IMR-90 (cell line): ENCODE data around the gene FAM177A1. TPM values are rescaled to one million over a fixed set of nuclear protein-coding genes. Genes with fewer than 3 reads are reported as not detected.

ENCODE experiments used
- ATAC-seq: fragments of 200-7000 bp; cut with Tn5 transposase; 2 replicates; pipeline ENCODE4 v1.9.1; 2020; ENCODE audit warnings: low read depth, mild to moderate bottlenecking, moderate library complexity
- BruUV-seq: library from RNA; stranded (reverse); fragments of 400-500 nt; replicated peaks from 2 replicates; lab custom pipeline; 2021; lab: Mats Ljungman, UMichigan
- CTCF ChIA-PET: fragments of 300-600 bp; formaldehyde crosslinking; extraction: SDS; loops from one replicate; lab custom pipeline; 2021; ENCODE audit warnings: antibody characterized with exemption; lab: Yijun Ruan, JAX
- POLR2A ChIA-PET: fragments of 300-600 bp; sonication (Branson Sonifier 250); formaldehyde crosslinking; loops from one replicate; lab custom pipeline; 2022; ENCODE audit warnings: antibody characterized with exemption; ENCODE audit not compliant: unreplicated experiment; lab: Charles Lee
- DNase-seq: peaks from one replicate; pipeline ENCODE4 v3.0.0; 2013
- H2AFZ ChIP-seq: replicated peaks from 2 replicates; pipeline ENCODE3; 2013; ENCODE audit warnings: low read length, mild to moderate bottlenecking; ENCODE audit not compliant: poor library complexity
- H2AK5ac ChIP-seq: 2 replicates; pipeline ENCODE4 v1.6.1; 2013; ENCODE audit warnings: low read depth, low read length, inconsistent platforms
- H2AK9ac ChIP-seq: replicated peaks from 2 replicates; pipeline ENCODE3; 2013; ENCODE audit warnings: mild to moderate bottlenecking, low read depth, low read length, moderate library complexity; ENCODE audit not compliant: poor library complexity
- H2BK120ac ChIP-seq: 2 replicates; pipeline ENCODE4 v1.6.1; 2013; ENCODE audit warnings: low read depth, low read length, inconsistent platforms
- H2BK15ac ChIP-seq: 3 replicates; pipeline ENCODE4 v1.6.1; 2013; ENCODE audit warnings: low read depth, low read length, inconsistent platforms
- H2BK20ac ChIP-seq: 2 replicates; pipeline ENCODE4 v1.6.1; 2013; ENCODE audit warnings: low read depth, mild to moderate bottlenecking, inconsistent platforms, low read length, moderate library complexity
- H2BK5ac ChIP-seq: 2 replicates; pipeline ENCODE4 v1.6.1; 2013; ENCODE audit warnings: mild to moderate bottlenecking, low read depth, low read length, inconsistent platforms; ENCODE audit not compliant: poor library complexity, severe bottlenecking
- H3K14ac ChIP-seq: replicated peaks from 2 replicates; pipeline ENCODE4 v1.6.1; 2013; ENCODE audit warnings: low read depth, low read length, inconsistent platforms
- H3K18ac ChIP-seq: 2 replicates; pipeline ENCODE4 v1.6.1; 2013; ENCODE audit warnings: low read depth, low read length, control low read depth
- H3K23ac ChIP-seq: 2 replicates; pipeline ENCODE4 v1.6.1; 2013; ENCODE audit warnings: low read depth, low read length, inconsistent platforms
- H3K27ac ChIP-seq: 2 replicates; pipeline ENCODE4 v1.5.1; 2013; ENCODE audit warnings: mild to moderate bottlenecking, control low read depth, low read length; ENCODE audit not compliant: insufficient read depth
- H3K27me3 ChIP-seq: 2 replicates; pipeline ENCODE4 v1.6.1; 2013; ENCODE audit warnings: low read length; ENCODE audit not compliant: control insufficient read depth, insufficient read depth
- H3K36me3 ChIP-seq: 2 replicates; pipeline ENCODE4 v1.6.1; 2013; ENCODE audit warnings: low read length, mixed read lengths; ENCODE audit not compliant: control insufficient read depth, insufficient read depth
- H3K4ac ChIP-seq: 2 replicates; pipeline ENCODE4 v1.6.1; 2013; ENCODE audit warnings: low read depth, low read length, inconsistent platforms
- H3K4me1 ChIP-seq: 2 replicates; pipeline ENCODE4 v1.6.1; 2013; ENCODE audit warnings: low read length, mixed read lengths; ENCODE audit not compliant: control insufficient read depth, insufficient read depth
- H3K4me2 ChIP-seq: 2 replicates; pipeline ENCODE4 v1.6.1; 2013; ENCODE audit warnings: low read depth, mild to moderate bottlenecking, control low read depth, low read length, moderate library complexity
- H3K4me3 ChIP-seq: 2 replicates; pipeline ENCODE4 v1.5.1; 2013; ENCODE audit warnings: low read depth, mild to moderate bottlenecking, control low read depth, low read length, moderate library complexity; ENCODE audit not compliant: insufficient read depth
- H3K56ac ChIP-seq: 2 replicates; pipeline ENCODE4 v1.6.1; 2013; ENCODE audit warnings: low read length, inconsistent platforms; ENCODE audit not compliant: insufficient read depth; ENCODE audit errors: extremely low read depth
- H3K79me1 ChIP-seq, 2 experiments: 2 replicates each; pipeline ENCODE4 v1.6.1; 2013; ENCODE audit warnings: low read length in 2 of 2, inconsistent platforms in 1 of 2, low read depth in 1 of 2
- H3K9ac ChIP-seq: 2 replicates; pipeline ENCODE4 v1.6.1; 2013; ENCODE audit warnings: low read depth, low read length, control low read depth
- H3K9me1 ChIP-seq: 2 replicates; pipeline ENCODE4 v1.6.1; 2013; ENCODE audit warnings: low read length, inconsistent platforms; ENCODE audit not compliant: insufficient read depth
- H3K9me3 ChIP-seq: 2 replicates; pipeline ENCODE4 v1.6.1; 2013; ENCODE audit warnings: low read length; ENCODE audit not compliant: control insufficient read depth, insufficient read depth
- H4K20me1 ChIP-seq: 2 replicates; pipeline ENCODE4 v1.6.1; 2013; ENCODE audit warnings: low read length, inconsistent platforms; ENCODE audit not compliant: insufficient read depth
- H4K5ac ChIP-seq: 2 replicates; pipeline ENCODE4 v1.6.1; 2013; ENCODE audit warnings: mild to moderate bottlenecking, low read depth, low read length, control low read depth
- H4K8ac ChIP-seq, 2 experiments: 2 replicates each; pipeline ENCODE4 v1.6.1; 2013; ENCODE audit warnings: low read depth in 2 of 2, low read length in 2 of 2, control low read depth in 1 of 2, inconsistent platforms in 1 of 2
- H4K91ac ChIP-seq: 2 replicates; pipeline ENCODE4 v1.6.1; 2013; ENCODE audit warnings: low read depth, low read length, inconsistent platforms; ENCODE audit not compliant: insufficient read depth
- BHLHE40 ChIP-seq: fragments of 150-350 bp; IDR thresholded peaks from 2 replicates; pipeline ENCODE4 v1.6.1; 2016; ENCODE audit warnings: mild to moderate bottlenecking, low read depth, low read length
- CEBPB ChIP-seq: IDR thresholded peaks from 2 replicates; pipeline ENCODE4 v1.6.1; 2012; ENCODE audit warnings: low read depth, low read length, improper control_type of control experiment
- CHD1 ChIP-seq: IDR thresholded peaks from 2 replicates; pipeline ENCODE4 v1.6.1; 2012; ENCODE audit warnings: low read depth, low read length, improper control_type of control experiment
- FOS ChIP-seq: fragments of 150-350 bp; IDR thresholded peaks from 2 replicates; pipeline ENCODE4 v1.6.1; 2016; ENCODE audit warnings: low read depth, low read length
- MAFK ChIP-seq: IDR thresholded peaks from 2 replicates; pipeline ENCODE4 v1.6.1; 2012; ENCODE audit warnings: low read depth, low read length, improper control_type of control experiment
- MAZ ChIP-seq: IDR thresholded peaks from 2 replicates; pipeline ENCODE4 v1.6.1; 2012; ENCODE audit warnings: low read depth, mild to moderate bottlenecking, low read length, improper control_type of control experiment, moderate library complexity, borderline replicate concordance
- MXI1 ChIP-seq: IDR thresholded peaks from 2 replicates; pipeline ENCODE4 v1.6.1; 2012; ENCODE audit warnings: low read depth, mild to moderate bottlenecking, low read length, moderate library complexity, borderline replicate concordance
- NFE2L2 ChIP-seq: fragments of 150-350 bp; IDR thresholded peaks from 2 replicates; pipeline ENCODE4 v1.6.1; 2016; ENCODE audit warnings: low read depth, mild to moderate bottlenecking, low read length
- POLR2A ChIP-seq: IDR thresholded peaks from 2 replicates; pipeline ENCODE4 v1.6.1; 2012; ENCODE audit warnings: mild to moderate bottlenecking, low read depth, low read length
- RAD21 ChIP-seq: IDR thresholded peaks from 2 replicates; pipeline ENCODE4 v1.6.1; 2012; ENCODE audit warnings: low read length, improper control_type of control experiment
- RCOR1 ChIP-seq: IDR thresholded peaks from 2 replicates; pipeline ENCODE4 v1.6.1; 2012; ENCODE audit warnings: mild to moderate bottlenecking, low read length, improper control_type of control experiment; ENCODE audit not compliant: insufficient replicate concordance
- RFX5 ChIP-seq: IDR thresholded peaks from 2 replicates; pipeline ENCODE4 v1.8.0; 2012; ENCODE audit warnings: low read depth, mild to moderate bottlenecking, low read length, moderate library complexity
- SMC3 ChIP-seq: fragments of 150-350 bp; IDR thresholded peaks from 2 replicates; pipeline ENCODE4 v1.6.1; 2016; ENCODE audit warnings: low read depth, mild to moderate bottlenecking, antibody characterized with exemption, low read length, moderate library complexity
- whole genome bisulfite sequencing, 2 experiments: methylation state at CpG; one replicate each; pipeline versions ENCODE4 v1.1.5 to v1.1.7; 2013; ENCODE audit warnings: missing lambda C conversion rate in 2 of 2; ENCODE audit not compliant: insufficient read length in 1 of 2; ENCODE audit errors: extremely low coverage in 2 of 2; 5-methylcytosine and 5-hydroxymethylcytosine counted together
- dilution Hi-C: fragments of 300-500 bp; cut with HindIII; formaldehyde crosslinking; loops from one replicate; pipeline ENCODE4 v1.14.3; 2018; ENCODE audit warnings: low sequenced_read_pairs; ENCODE audit not compliant: unreplicated experiment
- in situ Hi-C: fragments of 300-500 bp; cut with MboI; formaldehyde crosslinking; loops from 3 replicates; pipeline ENCODE4 v1.14.3; 2019; ENCODE audit warnings: low sequenced_read_pairs, inconsistent platforms, mixed read lengths
- intact Hi-C: fragments of 100-400 bp; cut with micrococcal nuclease; formaldehyde crosslinking; loops from 2 replicates; pipeline ENCODE4 v1.10.0; 2022
- polyA plus RNA-seq, 3 experiments: library from polyadenylated mRNA; depleted of rRNA; stranded (reverse); fragments of >200 nt; gene quantifications; 2 replicates each; pipeline ENCODE4 v1.2.3, GENCODE V29; 2012; ENCODE audit warnings: low replicate concordance in 1 of 3
- total RNA-seq: library from RNA; depleted of rRNA; stranded (reverse); fragments of >200 nt; gene quantifications from 2 replicates; pipeline ENCODE4 v1.2.3, GENCODE V29; 2012
- TF ChIP-seq, protein P1 (sequence below): fragments of 150-350 bp; IDR thresholded peaks from 2 replicates; pipeline ENCODE4 v1.6.1; 2016; ENCODE audit warnings: low read depth, mild to moderate bottlenecking, low read length, moderate library complexity, borderline replicate concordance
- TF ChIP-seq, protein P2 (sequence below): conservative IDR thresholded peaks from 2 replicates; pipeline ENCODE4 v1.5.1; 2012; ENCODE audit warnings: mild to moderate bottlenecking, low read depth, low read length, improper control_type of control experiment
- TF ChIP-seq, protein P3 (sequence below): fragments of 150-350 bp; IDR thresholded peaks from 2 replicates; pipeline ENCODE4 v1.6.1; 2017; ENCODE audit warnings: mild to moderate bottlenecking, antibody characterized with exemption, low read length, low read depth

Gene FAM177A1
- total and polyA plus RNA-seq, 2 of the 4 experiments (the other 2 are of a cell fraction) = 18.5 to 33.4 TPM

DNA sequence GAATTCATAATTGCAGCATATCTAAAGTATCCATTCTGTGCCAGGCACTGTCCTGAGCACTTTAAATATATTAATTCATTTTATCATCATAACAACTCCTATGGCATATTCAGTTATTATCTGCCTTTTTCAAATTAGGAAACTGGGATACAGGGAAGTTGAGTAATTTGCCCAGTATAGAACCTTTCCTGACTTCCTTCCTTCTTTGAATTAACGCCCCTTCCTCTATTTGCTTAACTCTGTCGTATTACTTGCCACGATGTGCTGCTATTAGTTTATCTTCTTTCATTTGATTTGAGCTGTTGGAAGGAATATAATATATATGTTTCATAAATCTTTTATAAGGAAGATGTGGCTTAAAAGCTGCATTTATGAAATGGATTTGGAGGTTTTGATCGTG, 25.4 kb upstream of the FAM177A1 start:
- POLR2A ChIA-PET = interaction anchor here (0.6 kb wide), 1 partner anchor 148 kb away, joined by 4 read pairs; no protein-coding TSS in a partner anchor
- dilution Hi-C loops (no loop called here), intact Hi-C loops (no loop called here), in situ Hi-C loops (no loop called here)
- Histone ChIP-seq H3K79me1 (no peaks in the 10 kb centered on the region; a peak in 1 of 4 replicates), H4K5ac (no peak overlapping the region), H2AK9ac (no peak overlapping the region), H3K4ac (no peak overlapping the region), H2BK15ac (no peak overlapping the region), H4K20me1 (no peaks in the 10 kb centered on the region), H3K56ac (no peak overlapping the region), H3K4me3 (no peak overlapping the region), H3K9me1 (no peaks in the 10 kb centered on the region), H3K9ac (no peak overlapping the region), H4K91ac (no peak overlapping the region), H3K4me2 (no peak overlapping the region), H3K36me3 (peaks cover 33% of the 10 kb centered on the region), H3K14ac (no peak overlapping the region), H2AFZ (no peak overlapping the region), H2BK5ac (no peak overlapping the region), H2BK20ac (no peak overlapping the region), H3K27me3 (no peaks in the 10 kb centered on the region), H3K23ac (no peak overlapping the region), H2BK120ac (no peak overlapping the region), H3K18ac (no peak overlapping the region), H3K27ac (no peak overlapping the region), H4K8ac (no peak overlapping the region), H2AK5ac (no peak overlapping the region), H3K4me1 (no peaks in the 10 kb centered on the region), H3K9me3 (no peaks in the 10 kb centered on the region)
- no peak for TF ChIP-seq RAD21
- TF ChIP-seq POLR2A = no peak
- TF ChIP-seq MAZ = no peak
- TF ChIP-seq, protein P1, sequence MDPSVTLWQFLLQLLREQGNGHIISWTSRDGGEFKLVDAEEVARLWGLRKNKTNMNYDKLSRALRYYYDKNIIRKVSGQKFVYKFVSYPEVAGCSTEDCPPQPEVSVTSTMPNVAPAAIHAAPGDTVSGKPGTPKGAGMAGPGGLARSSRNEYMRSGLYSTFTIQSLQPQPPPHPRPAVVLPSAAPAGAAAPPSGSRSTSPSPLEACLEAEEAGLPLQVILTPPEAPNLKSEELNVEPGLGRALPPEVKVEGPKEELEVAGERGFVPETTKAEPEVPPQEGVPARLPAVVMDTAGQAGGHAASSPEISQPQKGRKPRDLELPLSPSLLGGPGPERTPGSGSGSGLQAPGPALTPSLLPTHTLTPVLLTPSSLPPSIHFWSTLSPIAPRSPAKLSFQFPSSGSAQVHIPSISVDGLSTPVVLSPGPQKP = no peak
- no peak for TF ChIP-seq MXI1
- no peak for TF ChIP-seq MAFK
- no peak for TF ChIP-seq CEBPB
- TF ChIP-seq CHD1 = no peak
- TF ChIP-seq, protein P2, sequence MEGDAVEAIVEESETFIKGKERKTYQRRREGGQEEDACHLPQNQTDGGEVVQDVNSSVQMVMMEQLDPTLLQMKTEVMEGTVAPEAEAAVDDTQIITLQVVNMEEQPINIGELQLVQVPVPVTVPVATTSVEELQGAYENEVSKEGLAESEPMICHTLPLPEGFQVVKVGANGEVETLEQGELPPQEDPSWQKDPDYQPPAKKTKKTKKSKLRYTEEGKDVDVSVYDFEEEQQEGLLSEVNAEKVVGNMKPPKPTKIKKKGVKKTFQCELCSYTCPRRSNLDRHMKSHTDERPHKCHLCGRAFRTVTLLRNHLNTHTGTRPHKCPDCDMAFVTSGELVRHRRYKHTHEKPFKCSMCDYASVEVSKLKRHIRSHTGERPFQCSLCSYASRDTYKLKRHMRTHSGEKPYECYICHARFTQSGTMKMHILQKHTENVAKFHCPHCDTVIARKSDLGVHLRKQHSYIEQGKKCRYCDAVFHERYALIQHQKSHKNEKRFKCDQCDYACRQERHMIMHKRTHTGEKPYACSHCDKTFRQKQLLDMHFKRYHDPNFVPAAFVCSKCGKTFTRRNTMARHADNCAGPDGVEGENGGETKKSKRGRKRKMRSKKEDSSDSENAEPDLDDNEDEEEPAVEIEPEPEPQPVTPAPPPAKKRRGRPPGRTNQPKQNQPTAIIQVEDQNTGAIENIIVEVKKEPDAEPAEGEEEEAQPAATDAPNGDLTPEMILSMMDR = no peak
- TF ChIP-seq RCOR1 = no peak
- no peak for TF ChIP-seq RFX5
- TF ChIP-seq FOS = no peak
- no peak for TF ChIP-seq SMC3
- TF ChIP-seq NFE2L2 = no peak
- TF ChIP-seq, protein P3, sequence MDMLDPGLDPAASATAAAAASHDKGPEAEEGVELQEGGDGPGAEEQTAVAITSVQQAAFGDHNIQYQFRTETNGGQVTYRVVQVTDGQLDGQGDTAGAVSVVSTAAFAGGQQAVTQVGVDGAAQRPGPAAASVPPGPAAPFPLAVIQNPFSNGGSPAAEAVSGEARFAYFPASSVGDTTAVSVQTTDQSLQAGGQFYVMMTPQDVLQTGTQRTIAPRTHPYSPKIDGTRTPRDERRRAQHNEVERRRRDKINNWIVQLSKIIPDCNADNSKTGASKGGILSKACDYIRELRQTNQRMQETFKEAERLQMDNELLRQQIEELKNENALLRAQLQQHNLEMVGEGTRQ = no peak
- TF ChIP-seq BHLHE40 = no peak
- no peak for DNase-seq
- WGBS, 2 experiments = no CpG with 5 or more reads among the region's 4 CpGs
- CTCF ChIA-PET = no interaction called here
- no TSS peak for BruUV-seq
- no peak for ATAC-seq
